ENCODE results near the gene MARF1. TPM values are rescaled to one million over a fixed set of nuclear protein-coding genes. Genes with fewer than 3 reads are reported as not detected.

MARF1 gene
- total RNA-seq, 2 donors from 2014 or later, result 53.0 to 71.6 TPM

DNA sequence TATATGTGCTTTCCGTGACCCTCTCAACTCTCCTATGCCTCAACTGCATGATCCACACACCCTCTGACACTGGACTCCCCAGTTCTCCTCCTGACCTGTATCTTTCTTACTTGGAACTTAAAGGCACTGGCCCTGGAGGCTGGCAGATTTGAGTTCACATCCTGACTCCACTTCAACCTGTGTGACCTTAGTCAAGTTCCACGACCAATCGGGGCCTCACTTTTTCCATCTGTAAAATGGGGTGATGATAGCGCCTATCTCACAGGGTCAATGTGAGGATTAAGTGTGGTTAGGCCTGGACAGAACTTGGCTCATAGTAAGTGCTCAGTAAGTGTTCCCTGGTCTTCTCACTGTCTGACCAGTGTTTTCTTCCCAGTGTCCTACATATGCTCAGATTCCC lies 25.1 kb downstream of the MARF1 start:
- no peak overlapping the region for H3K27ac ChIP-seq
- intact Hi-C loops (cut with DNase I), result no loop called here
- H3K9ac ChIP-seq (ENCODE audit: low read depth in 2 of 2, low read length in 2 of 2), result no peak overlapping the region
- no peaks in the 10 kb centered on the region for H3K4me1 ChIP-seq
- no peak overlapping the region for H3K4me3 ChIP-seq
- H3K9me3 ChIP-seq, result no peaks in the 10 kb centered on the region
- TF ChIP-seq, protein P1, sequence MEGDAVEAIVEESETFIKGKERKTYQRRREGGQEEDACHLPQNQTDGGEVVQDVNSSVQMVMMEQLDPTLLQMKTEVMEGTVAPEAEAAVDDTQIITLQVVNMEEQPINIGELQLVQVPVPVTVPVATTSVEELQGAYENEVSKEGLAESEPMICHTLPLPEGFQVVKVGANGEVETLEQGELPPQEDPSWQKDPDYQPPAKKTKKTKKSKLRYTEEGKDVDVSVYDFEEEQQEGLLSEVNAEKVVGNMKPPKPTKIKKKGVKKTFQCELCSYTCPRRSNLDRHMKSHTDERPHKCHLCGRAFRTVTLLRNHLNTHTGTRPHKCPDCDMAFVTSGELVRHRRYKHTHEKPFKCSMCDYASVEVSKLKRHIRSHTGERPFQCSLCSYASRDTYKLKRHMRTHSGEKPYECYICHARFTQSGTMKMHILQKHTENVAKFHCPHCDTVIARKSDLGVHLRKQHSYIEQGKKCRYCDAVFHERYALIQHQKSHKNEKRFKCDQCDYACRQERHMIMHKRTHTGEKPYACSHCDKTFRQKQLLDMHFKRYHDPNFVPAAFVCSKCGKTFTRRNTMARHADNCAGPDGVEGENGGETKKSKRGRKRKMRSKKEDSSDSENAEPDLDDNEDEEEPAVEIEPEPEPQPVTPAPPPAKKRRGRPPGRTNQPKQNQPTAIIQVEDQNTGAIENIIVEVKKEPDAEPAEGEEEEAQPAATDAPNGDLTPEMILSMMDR (IDR thresholded peaks at IDR 0.05), result no peak
- no peaks in the 10 kb centered on the region for H3K27me3 ChIP-seq
- H3K36me3 ChIP-seq, result peaks cover 13% of the 10 kb centered on the region
- no peak for DNase-seq

DNA sequence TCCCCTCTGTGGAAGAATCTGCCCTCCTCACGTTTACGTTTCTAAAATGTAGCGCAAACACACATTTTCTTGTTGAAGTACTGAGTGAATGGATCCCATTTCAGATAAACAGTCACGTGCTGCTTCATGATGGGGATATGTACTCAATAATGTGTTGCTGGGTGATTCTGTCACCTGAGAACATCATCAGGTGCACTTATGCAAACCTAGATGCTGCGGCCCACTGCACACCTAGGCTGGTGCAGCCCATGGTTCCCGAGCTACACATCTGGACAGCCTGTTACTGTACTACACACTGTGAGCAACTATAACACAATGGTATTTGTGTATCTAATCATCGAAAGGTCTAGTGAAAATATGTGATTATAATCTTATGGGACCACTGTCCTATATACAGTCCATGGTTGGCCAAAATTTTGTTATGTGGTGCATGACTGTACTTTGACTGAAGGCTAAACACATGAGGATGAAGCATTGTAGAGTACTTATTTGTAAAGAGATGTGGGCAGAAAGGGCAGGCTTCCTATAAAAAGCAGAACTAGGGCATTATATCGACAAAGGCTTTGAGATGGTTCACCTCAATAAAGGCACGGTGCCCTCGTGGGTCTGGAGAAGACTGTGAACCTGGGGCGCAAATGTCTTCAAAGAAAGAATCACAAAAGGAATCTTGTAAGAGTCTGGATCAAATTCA lies 26.3 kb downstream of the MARF1 start:
- H3K9me3 ChIP-seq, result no peaks in the 10 kb centered on the region
- no peak for DNase-seq
- no peak overlapping the region for H3K9ac ChIP-seq (ENCODE audit: low read depth in 2 of 2, low read length in 2 of 2)
- peaks cover 25% of the 10 kb centered on the region for H3K36me3 ChIP-seq
- no peak overlapping the region for H3K4me3 ChIP-seq
- no peaks in the 10 kb centered on the region for H3K4me1 ChIP-seq
- H3K27me3 ChIP-seq, result no peaks in the 10 kb centered on the region
- TF ChIP-seq, protein P1 (IDR thresholded peaks at IDR 0.05), result no peak
- intact Hi-C loops (cut with DNase I), result no loop called here
- H3K27ac ChIP-seq, result no peak overlapping the region

DNA sequence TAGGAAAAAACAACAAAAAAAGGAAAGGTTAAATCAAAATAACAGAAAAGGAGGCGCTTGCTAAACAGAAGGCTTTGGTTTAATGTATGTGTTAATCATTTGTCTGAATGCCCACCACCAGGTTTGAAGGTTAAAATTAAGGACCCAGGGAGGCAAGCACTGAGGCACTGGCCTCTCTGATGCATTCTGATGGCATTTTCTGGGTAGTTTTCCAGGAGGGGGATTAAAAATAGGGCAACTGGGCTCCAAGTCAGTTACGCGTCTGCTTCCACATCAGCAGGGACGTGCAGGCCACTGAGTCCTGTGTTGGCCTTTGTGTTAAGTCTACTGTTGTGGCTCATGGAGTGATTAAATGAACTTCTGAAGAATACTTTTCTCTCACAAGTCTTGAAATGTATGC lies 26.9 kb downstream of the MARF1 start:
- Histone ChIP-seq H3K27me3 (no peaks in the 10 kb centered on the region), H3K4me1 (no peaks in the 10 kb centered on the region), H3K36me3 (peaks cover 27% of the 10 kb centered on the region), H3K9ac (ENCODE audit: low read depth in 2 of 2, low read length in 2 of 2) (no peak overlapping the region), H3K9me3 (no peaks in the 10 kb centered on the region), H3K27ac (no peak overlapping the region), H3K4me3 (no peak overlapping the region)
- intact Hi-C loops (cut with DNase I), result no loop called here
- no peak for DNase-seq
- TF ChIP-seq, protein P1 (IDR thresholded peaks at IDR 0.05), result no peak

DNA sequence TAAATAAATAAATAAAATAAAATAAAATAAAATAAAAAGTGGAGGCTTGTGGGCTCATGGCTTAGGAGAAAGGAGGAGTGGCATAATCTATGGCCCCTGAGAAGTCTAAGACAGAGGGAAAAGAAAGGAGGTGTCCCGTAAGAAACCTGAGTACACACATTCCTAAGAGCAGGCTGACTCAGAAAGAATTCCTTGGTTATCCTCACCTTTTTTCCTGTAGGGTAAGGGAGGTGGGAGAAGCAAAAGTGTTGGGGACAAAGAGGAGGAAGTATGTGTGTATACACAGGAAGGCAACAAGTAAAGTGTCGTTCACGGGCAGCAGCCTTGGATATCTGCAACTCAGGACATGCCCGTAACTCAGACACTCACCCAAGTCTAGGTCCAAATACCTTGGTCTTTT lies 29.3 kb downstream of the MARF1 start:
- Histone ChIP-seq H3K36me3 (peaks cover 33% of the 10 kb centered on the region), H3K9ac (ENCODE audit: low read depth in 2 of 2, low read length in 2 of 2) (no peak overlapping the region), H3K4me3 (no peak overlapping the region), H3K4me1 (no peaks in the 10 kb centered on the region), H3K27me3 (no peaks in the 10 kb centered on the region), H3K27ac (no peak overlapping the region), H3K9me3 (no peaks in the 10 kb centered on the region)
- intact Hi-C loops (cut with DNase I), result no loop called here
- no peak for DNase-seq
- TF ChIP-seq, protein P1 (IDR thresholded peaks at IDR 0.05), result no peak

DNA sequence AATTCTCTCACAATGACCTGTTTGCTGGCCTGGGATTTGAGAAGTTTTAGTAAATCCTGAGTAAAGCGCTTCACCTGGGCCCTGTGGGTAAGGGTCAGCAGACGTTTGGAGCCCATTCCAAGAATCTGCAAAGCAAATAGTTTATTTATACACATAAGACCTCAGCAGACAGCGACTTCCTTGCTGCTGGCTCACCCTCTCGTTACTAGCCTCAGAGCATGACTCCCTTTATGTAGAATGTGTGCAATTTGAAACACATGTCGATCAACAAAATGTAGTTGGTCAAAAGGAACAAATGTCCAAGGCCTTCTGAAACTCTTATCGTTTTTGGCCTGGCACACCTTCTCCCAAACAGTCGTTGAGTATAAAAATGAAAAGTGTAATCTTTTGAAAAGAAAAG lies 31.3 kb downstream of the MARF1 start:
- no peak overlapping the region for H3K27ac ChIP-seq
- intact Hi-C loops (cut with DNase I), result no loop called here
- no peaks in the 10 kb centered on the region for H3K9me3 ChIP-seq
- peaks cover 33% of the 10 kb centered on the region for H3K36me3 ChIP-seq
- H3K9ac ChIP-seq (ENCODE audit: low read depth in 2 of 2, low read length in 2 of 2), result no peak overlapping the region
- no peaks in the 10 kb centered on the region for H3K4me1 ChIP-seq
- TF ChIP-seq, protein P1 (IDR thresholded peaks at IDR 0.05), result no peak
- DNase-seq, result no peak
- H3K27me3 ChIP-seq, result no peaks in the 10 kb centered on the region
- H3K4me3 ChIP-seq, result no peak overlapping the region
